T-helper 1 cell treated with Interleukin-12 subunit alpha and Interleukin-12 subunit beta and Interleukin-4 antibody, amounts not matched to agents 30 μg/mL and 1 μg/mL, for 36 hours (primary cell): ENCODE data around the gene COQ8B.
A peak's percentile ranks its signal among the peaks of the same experiment; 100 is the strongest.

Experiments used
- H3K27ac Mint-ChIP-seq: one replicate; pipeline ENCODE4 v1.8.0; 2021; ENCODE audit warnings: mild to moderate bottlenecking, mixed read lengths
- H3K27me3 Mint-ChIP-seq: one replicate; pipeline ENCODE4 v1.8.0; 2021; ENCODE audit warnings: low read depth, mixed read lengths
- H3K36me3 Mint-ChIP-seq: one replicate; pipeline ENCODE4 v1.8.0; 2021; ENCODE audit warnings: low read depth, mixed read lengths
- H3K4me1 Mint-ChIP-seq: one replicate; pipeline ENCODE4 v1.8.0; 2021; ENCODE audit warnings: low read depth, mixed read lengths
- H3K4me3 Mint-ChIP-seq: one replicate; pipeline ENCODE4 v1.8.0; 2021; ENCODE audit warnings: mild to moderate bottlenecking, moderate library complexity, mixed read lengths
- H3K9me3 Mint-ChIP-seq: one replicate; pipeline ENCODE4 v1.8.0; 2021; ENCODE audit warnings: mixed read lengths

COQ8B gene

DNA sequence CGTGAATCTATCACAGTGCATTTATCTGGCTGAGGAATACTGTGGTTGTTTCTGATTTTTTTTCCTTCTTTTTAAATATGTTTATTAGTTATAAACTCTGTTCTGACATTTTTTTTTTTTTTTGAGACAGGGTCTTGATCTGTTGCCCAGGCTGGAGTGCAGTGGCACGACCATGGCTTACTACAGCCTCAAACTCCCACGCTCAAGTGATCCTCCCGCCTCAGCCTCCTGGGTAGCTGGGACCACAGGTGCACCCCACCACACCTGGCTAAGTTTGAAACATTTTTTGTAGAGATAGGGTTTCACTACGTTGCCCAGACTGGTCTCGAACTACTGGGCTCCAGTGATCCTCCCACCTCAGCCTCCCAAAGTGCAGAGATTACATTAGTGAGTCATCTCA lies 19.7 kb downstream of the COQ8B start:
- Mint-ChIP-seq H3K27ac (no peak overlapping the region), H3K27me3 (no peaks in the 10 kb centered on the region), H3K9me3 (no peaks in the 10 kb centered on the region), H3K36me3 (peaks cover 14% of the 10 kb centered on the region), H3K4me1 (no peaks in the 10 kb centered on the region), H3K4me3 (no peak overlapping the region)

DNA sequence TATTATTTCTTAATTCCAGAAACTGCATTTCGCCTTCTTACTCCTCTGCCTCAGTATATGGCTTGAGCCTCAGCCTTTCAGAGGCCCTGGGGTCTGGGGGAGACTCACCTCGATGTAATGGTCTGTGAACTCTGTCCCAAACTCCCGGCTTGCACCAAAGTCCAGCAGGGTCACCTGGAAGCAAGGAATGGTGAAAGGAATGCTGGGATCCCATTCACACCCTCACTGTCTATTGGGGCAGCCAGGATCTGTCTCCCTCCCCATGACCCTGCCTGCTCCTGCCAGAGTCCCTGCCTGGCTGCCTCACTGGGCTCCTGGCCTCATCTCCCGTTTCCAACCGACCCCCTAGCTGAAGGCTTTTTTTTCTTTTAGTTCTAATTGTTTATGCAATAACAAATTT lies 20.8 kb downstream of the COQ8B start:
- Mint-ChIP-seq H3K9me3 (no peaks in the 10 kb centered on the region), H3K27ac (no peak overlapping the region), H3K4me3 (no peak overlapping the region), H3K36me3 (peaks cover 12% of the 10 kb centered on the region), H3K27me3 (no peaks in the 10 kb centered on the region), H3K4me1 (peaks cover 3% of the 10 kb centered on the region)

- H3K36me3 Mint-ChIP-seq: peaks cover 4% of the 10 kb centered on the region
- no peak overlapping the region for H3K4me3 Mint-ChIP-seq
- H3K9me3 Mint-ChIP-seq: no peaks in the 10 kb centered on the region
- peaks cover 3% of the 10 kb centered on the region for H3K4me1 Mint-ChIP-seq
- H3K27me3 Mint-ChIP-seq: no peaks in the 10 kb centered on the region
- no peak overlapping the region for H3K27ac Mint-ChIP-seq
Measured at GRCh38 chr19:40693896-40694295, 22.8 kb downstream of the COQ8B start.

GRCh38 chr19:40693150-40693788 lies 23.4 kb downstream of the COQ8B start:
- no peaks in the 10 kb centered on the region for H3K9me3 Mint-ChIP-seq
- H3K36me3 Mint-ChIP-seq: peaks cover 4% of the 10 kb centered on the region
- no peak overlapping the region for H3K4me3 Mint-ChIP-seq
- H3K27me3 Mint-ChIP-seq: no peaks in the 10 kb centered on the region
- peaks cover 3% of the 10 kb centered on the region for H3K4me1 Mint-ChIP-seq
- H3K27ac Mint-ChIP-seq: no peak overlapping the region

GRCh38 chr19:40692212-40692551 lies 24.5 kb downstream of the COQ8B start:
- Mint-ChIP-seq H3K9me3 (no peaks in the 10 kb centered on the region), H3K4me3 (no peak overlapping the region), H3K27ac (peak overlapping the region; percentile 42), H3K4me1 (peaks cover 3% of the 10 kb centered on the region), H3K27me3 (no peaks in the 10 kb centered on the region), H3K36me3 (peaks cover 4% of the 10 kb centered on the region)

DNA sequence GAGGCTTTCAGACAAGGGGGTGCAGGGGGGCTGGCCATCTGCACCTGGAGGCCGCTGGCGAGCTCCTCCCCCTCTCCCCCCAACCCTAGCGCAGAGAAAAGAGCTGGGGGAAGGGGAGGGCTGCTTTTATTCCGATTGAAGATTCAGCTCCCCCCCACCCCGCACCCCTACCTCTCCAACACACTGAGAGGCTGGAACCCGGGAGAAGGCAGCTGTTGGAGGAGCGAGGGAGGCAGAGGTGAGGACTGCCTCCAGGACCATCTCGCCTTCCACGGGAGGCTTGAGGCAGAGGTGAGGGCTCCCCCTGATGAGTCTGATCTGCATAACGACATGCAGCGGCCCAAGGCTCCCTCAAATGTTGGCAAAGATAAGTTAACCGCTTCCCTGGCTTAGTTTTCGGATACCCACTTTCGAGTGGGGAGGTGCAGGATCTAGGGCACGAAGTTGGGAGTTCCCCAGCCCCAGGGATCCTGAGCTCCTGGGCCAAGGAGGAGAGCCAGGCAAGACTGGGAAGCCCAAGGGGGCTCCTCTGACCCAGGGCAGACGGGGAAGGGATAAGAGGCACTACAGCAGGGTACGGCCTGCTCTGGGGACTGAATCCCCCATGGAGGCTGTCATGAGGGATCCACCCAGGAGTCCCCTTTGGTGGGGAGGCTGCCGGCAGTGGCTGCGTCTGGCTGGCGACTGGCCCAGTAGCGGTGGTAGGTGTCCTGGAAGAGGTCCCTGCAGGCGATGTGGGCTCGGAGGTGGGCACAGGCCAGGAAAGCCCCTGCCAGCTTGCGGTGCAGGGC lies 25.1 kb downstream of the COQ8B start:
- Mint-ChIP-seq H3K27ac (peak overlapping the region; percentile 96), H3K4me1 (peaks cover 3% of the 10 kb centered on the region), H3K9me3 (no peaks in the 10 kb centered on the region), H3K36me3 (peaks cover 4% of the 10 kb centered on the region), H3K4me3 (peak overlapping the region; percentile 48), H3K27me3 (no peaks in the 10 kb centered on the region)

- Mint-ChIP-seq H3K9me3 (no peaks in the 10 kb centered on the region), H3K27me3 (no peaks in the 10 kb centered on the region), H3K36me3 (peaks cover 3% of the 10 kb centered on the region), H3K27ac (peak overlapping the region; percentile 96), H3K4me3 (peak overlapping the region; percentile 92), H3K4me1 (peaks cover 3% of the 10 kb centered on the region)
Measured at GRCh38 chr19:40690693-40691420, 25.8 kb downstream of the COQ8B start.

DNA sequence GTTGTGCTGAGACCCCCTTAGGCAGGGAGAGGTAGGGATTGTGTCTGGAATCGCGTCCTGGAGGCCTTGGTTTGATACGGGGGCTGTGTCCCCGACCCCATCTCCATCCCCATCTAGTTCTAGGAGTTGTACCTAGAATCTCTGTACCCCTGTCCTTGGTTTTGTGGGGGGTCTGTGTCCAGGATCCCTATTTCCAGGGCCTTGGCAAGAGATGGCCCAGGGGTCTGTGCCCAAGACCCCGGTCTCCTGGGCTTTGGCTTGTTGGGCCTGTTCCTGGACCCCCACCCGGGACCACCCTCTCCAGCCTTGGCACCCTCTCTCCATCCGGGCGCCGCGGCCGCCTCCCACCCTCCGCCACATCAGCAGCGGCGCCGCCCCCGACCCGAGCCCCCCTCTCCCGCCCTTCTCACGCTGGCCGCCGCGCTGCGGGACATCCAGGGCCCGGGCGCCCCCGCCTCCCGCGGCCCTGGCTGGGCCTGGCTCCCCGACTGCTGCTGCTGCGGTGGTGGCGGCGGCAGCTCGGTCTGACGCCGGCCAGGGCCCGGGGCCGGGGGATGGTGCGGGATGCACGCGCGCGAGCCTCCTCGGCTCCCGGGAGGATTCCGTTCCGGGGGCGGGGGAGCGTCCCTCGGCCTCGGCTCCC lies 26.5 kb downstream of the COQ8B start, which contains the start of gene NUMBL:
NUMBL (minus strand) TSS at position 602 of the 643 bp plus-strand sequence; CDS start at position 434, 168 bp downstream.
- Mint-ChIP-seq H3K27ac (peak within 1 kb of the TSS; percentile 96), H3K27me3 (no peaks in the 10 kb centered on the region), H3K36me3 (peaks cover 4% of the 10 kb centered on the region), H3K9me3 (no peaks in the 10 kb centered on the region), H3K4me3 (peak within 1 kb of the TSS; percentile 92), H3K4me1 (peaks cover 3% of the 10 kb centered on the region)

- H3K4me1 Mint-ChIP-seq: peaks cover 3% of the 10 kb centered on the region
- no peak overlapping the region for H3K4me3 Mint-ChIP-seq
- no peak overlapping the region for H3K27ac Mint-ChIP-seq
- no peaks in the 10 kb centered on the region for H3K27me3 Mint-ChIP-seq
- H3K9me3 Mint-ChIP-seq: no peaks in the 10 kb centered on the region
- peaks cover 6% of the 10 kb centered on the region for H3K36me3 Mint-ChIP-seq
Measured at GRCh38 chr19:40689339-40690049, 27.2 kb downstream of the COQ8B start.

- H3K9me3 Mint-ChIP-seq: no peaks in the 10 kb centered on the region
- no peak overlapping the region for H3K4me3 Mint-ChIP-seq
- peaks cover 8% of the 10 kb centered on the region for H3K36me3 Mint-ChIP-seq
- H3K27me3 Mint-ChIP-seq: no peaks in the 10 kb centered on the region
- peaks cover 3% of the 10 kb centered on the region for H3K4me1 Mint-ChIP-seq
- H3K27ac Mint-ChIP-seq: no peak overlapping the region
Measured at GRCh38 chr19:40688987-40689338, 27.7 kb downstream of the COQ8B start.

DNA sequence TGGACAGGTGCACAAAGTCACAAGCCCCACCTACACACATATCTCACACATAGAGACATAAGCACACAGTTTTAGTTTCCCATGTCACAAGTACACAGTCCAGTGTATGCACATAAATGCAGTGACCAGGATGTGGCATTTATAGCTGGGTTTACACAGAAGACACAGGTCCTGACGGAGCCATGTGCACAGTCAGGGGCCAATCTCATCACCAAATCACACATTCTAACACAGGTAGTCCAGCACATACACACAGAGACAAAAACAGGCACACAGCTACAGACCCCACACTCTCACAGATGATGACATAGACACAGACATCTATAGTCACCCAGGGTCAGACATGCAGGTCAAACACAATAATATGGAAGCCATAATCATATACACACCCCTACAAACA lies 28.4 kb downstream of the COQ8B start:
- H3K27me3 Mint-ChIP-seq: no peaks in the 10 kb centered on the region
- H3K4me3 Mint-ChIP-seq: no peak overlapping the region
- H3K27ac Mint-ChIP-seq: no peak overlapping the region
- no peaks in the 10 kb centered on the region for H3K9me3 Mint-ChIP-seq
- H3K4me1 Mint-ChIP-seq: peaks cover 3% of the 10 kb centered on the region
- H3K36me3 Mint-ChIP-seq: peaks cover 8% of the 10 kb centered on the region

DNA sequence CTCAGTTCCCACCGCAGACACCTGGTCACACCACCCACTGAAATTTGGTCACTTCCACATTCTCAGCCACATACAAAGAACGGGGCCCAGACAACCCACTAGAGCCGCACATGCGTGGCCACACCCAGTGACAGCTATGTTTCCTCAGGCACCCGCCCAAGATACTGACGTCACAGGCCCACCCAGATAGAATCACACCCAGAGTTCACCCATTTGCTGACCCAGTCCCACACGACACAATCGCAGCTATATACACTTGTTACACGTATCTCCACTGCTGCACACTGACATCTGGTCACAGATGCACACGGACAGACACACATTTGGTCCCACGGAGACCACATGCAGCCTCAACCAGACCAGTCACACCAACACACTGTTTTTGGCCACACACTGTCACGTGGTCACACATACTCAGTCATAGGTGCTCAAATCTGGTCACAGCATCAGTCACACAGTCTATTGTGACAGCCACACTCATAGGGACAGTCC lies 29.1 kb downstream of the COQ8B start:
- peaks cover 3% of the 10 kb centered on the region for H3K4me1 Mint-ChIP-seq
- no peak overlapping the region for H3K27ac Mint-ChIP-seq
- H3K4me3 Mint-ChIP-seq: no peak overlapping the region
- no peaks in the 10 kb centered on the region for H3K27me3 Mint-ChIP-seq
- H3K36me3 Mint-ChIP-seq: peaks cover 10% of the 10 kb centered on the region
- H3K9me3 Mint-ChIP-seq: no peaks in the 10 kb centered on the region

DNA sequence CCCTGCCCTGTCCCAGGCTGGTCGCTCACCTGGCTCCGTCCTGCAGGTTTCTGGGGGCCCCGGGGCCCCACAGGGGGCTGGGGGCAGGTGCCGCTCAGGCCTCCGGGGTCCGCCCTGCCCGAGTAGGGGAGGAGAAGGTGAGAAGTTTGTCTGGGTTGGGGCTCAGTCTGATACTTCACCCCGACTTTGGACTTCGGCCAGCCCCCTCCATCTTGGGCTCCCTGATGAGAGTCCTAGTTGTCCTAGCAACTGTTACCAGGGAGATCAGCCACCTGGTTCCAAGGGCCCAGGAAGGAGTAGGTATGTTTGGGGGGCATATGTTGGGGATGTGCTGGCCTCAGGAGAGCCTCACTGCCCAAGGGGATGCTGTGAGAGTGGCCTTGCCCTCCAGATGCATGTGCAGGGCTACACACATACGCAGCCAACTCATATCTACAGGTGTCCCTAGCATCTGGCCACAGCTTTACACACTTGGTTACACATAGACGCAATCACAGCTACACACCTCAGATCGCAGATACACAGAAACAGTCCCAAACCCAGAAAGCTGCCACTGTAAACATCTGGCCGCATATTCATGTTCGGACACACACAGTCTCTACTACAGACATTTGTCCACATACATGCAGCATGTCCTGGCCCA lies 29.7 kb downstream of the COQ8B start:
- peaks cover 3% of the 10 kb centered on the region for H3K4me1 Mint-ChIP-seq
- H3K36me3 Mint-ChIP-seq: peaks cover 10% of the 10 kb centered on the region
- H3K9me3 Mint-ChIP-seq: no peaks in the 10 kb centered on the region
- no peaks in the 10 kb centered on the region for H3K27me3 Mint-ChIP-seq
- H3K27ac Mint-ChIP-seq: no peak overlapping the region
- H3K4me3 Mint-ChIP-seq: no peak overlapping the region
